Stomach (tissue), 4 donors: ENCODE results near the gene PLEKHG1.

Source experiments
- CTCF ChIP-seq, 7 experiments: fragments of 450-650 bp in 4 of 7; fragments of 200-600 bp in 3 of 7; sonication (generic) in 3 of 7; IDR thresholded peaks; one replicate each; pipeline ENCODE4 v1.5.1; 2016 to 2019; ENCODE audit warnings: antibody characterized with exemption in 7 of 7, control low read depth in 2 of 7, mild to moderate bottlenecking in 1 of 7
- EP300 ChIP-seq: sonication (generic); formaldehyde crosslinking; IDR thresholded peaks from one replicate; pipeline ENCODE4 v1.6.1; 2017; ENCODE audit warnings: antibody characterized with exemption
- POLR2A ChIP-seq, 4 donors: fragments of 450-650 bp; IDR thresholded peaks; one replicate each; pipeline ENCODE4 v1.6.1; 2016; ENCODE audit warnings: antibody characterized with exemption in 4 of 4, control low read depth in 2 of 4, mild to moderate bottlenecking in 1 of 4, moderate library complexity in 1 of 4
- POLR2AphosphoS5 ChIP-seq, 3 donors: sonication (generic); formaldehyde crosslinking; IDR thresholded peaks; one replicate each; pipeline ENCODE4 v1.6.1; 2016; ENCODE audit warnings: antibody characterized with exemption in 3 of 3

- TF ChIP-seq POLR2A (IDR thresholded peaks at IDR 0.05): no peak
- no peak for TF ChIP-seq EP300
- no peak for TF ChIP-seq POLR2AphosphoS5 (IDR thresholded peaks at IDR 0.05)
- TF ChIP-seq CTCF (IDR thresholded peaks at IDR 0.05): no peak
Measured at GRCh38 chr6:150592377-150592995, 7.2 kb upstream of the PLEKHG1 start.
